CD4-positive, alpha-beta T cell treated with Interleukin-4 for 1 hour (primary cell): ENCODE measurements around the gene ASIC2.

Experiments used
- DNase-seq, 2 donors: peaks; one replicate each; pipeline ENCODE4 v3.0.0-alpha.2; 2020 to 2022

ASIC2 gene

GRCh38 chr17:33151565-33151964 lies 141.5 kb downstream of the ASIC2 start:
- DNase-seq: no peak

GRCh38 chr17:33145941-33146340 lies 147.2 kb downstream of the ASIC2 start:
- no peak for DNase-seq

- DNase-seq: no peak
Observed at GRCh38 chr17:33144837-33145236, 148.3 kb downstream of the ASIC2 start.

- DNase-seq: no peak
Observed at GRCh38 chr17:33142705-33143299, 150.3 kb downstream of the ASIC2 start.

GRCh38 chr17:33140413-33141099 lies 152.5 kb downstream of the ASIC2 start:
- DNase-seq: no peak

- DNase-seq: no peak
Observed at GRCh38 chr17:33138627-33139026, 154.5 kb downstream of the ASIC2 start.

GRCh38 chr17:33137426-33137825 lies 155.7 kb downstream of the ASIC2 start:
- DNase-seq: no peak

GRCh38 chr17:33135691-33136090 lies 157.4 kb downstream of the ASIC2 start:
- DNase-seq: no peak

GRCh38 chr17:33131620-33132019 lies 161.5 kb downstream of the ASIC2 start:
- no peak for DNase-seq

GRCh38 chr17:33127706-33128105 lies 165.4 kb downstream of the ASIC2 start:
- DNase-seq: no peak

- no peak for DNase-seq
Observed at GRCh38 chr17:33126086-33126485, 167.0 kb downstream of the ASIC2 start.

- DNase-seq: no peak
Observed at GRCh38 chr17:33125552-33125950, 167.5 kb downstream of the ASIC2 start.

GRCh38 chr17:33124871-33125551 lies 168.1 kb downstream of the ASIC2 start:
- no peak for DNase-seq

GRCh38 chr17:33124185-33124584 lies 168.9 kb downstream of the ASIC2 start:
- DNase-seq: no peak

- no peak for DNase-seq
Observed at GRCh38 chr17:33121756-33122155, 171.3 kb downstream of the ASIC2 start.

GRCh38 chr17:33121272-33121671 lies 171.8 kb downstream of the ASIC2 start:
- no peak for DNase-seq

- DNase-seq: no peak
Observed at GRCh38 chr17:33120103-33120502, 173.0 kb downstream of the ASIC2 start.

- no peak for DNase-seq
Observed at GRCh38 chr17:33118391-33119075, 174.6 kb downstream of the ASIC2 start.

- DNase-seq: no peak
Observed at GRCh38 chr17:33116021-33116551, 177.0 kb downstream of the ASIC2 start.

- DNase-seq: no peak
Observed at GRCh38 chr17:33115366-33115765, 177.7 kb downstream of the ASIC2 start.

- DNase-seq: no peak
Observed at GRCh38 chr17:33113991-33114370, 179.1 kb downstream of the ASIC2 start.

- DNase-seq: no peak
Observed at GRCh38 chr17:33113276-33113990, 179.7 kb downstream of the ASIC2 start.

- DNase-seq: no peak
Observed at GRCh38 chr17:33112763-33113162, 180.3 kb downstream of the ASIC2 start.
